H1 (cell line): ENCODE data around the gene PDSS1. TPM values are rescaled to one million over a fixed set of nuclear protein-coding genes. Genes with fewer than 3 reads are reported as not detected.

Experiments used
- CTCF ChIA-PET: fragments of 300-600 bp; sonication (Branson Sonifier 250); formaldehyde crosslinking; loops from one replicate; lab custom pipeline; 2021; ENCODE audit not compliant: partially characterized antibody; lab: Charles Lee
- POLR2A ChIA-PET: fragments of 300-600 bp; sonication (Branson Sonifier 250); formaldehyde crosslinking; loops from one replicate; lab custom pipeline; 2021; ENCODE audit warnings: inconsistent platforms; ENCODE audit not compliant: partially characterized antibody; lab: Charles Lee
- DNase-seq, 2 experiments: peaks; one replicate each; pipeline versions ENCODE4 v3.0.0 to v3.0.0-alpha.2; 2010 to 2022; ENCODE audit warnings: low spot score in 2 of 2, low read depth in 1 of 2, mixed read lengths in 1 of 2
- FAIRE-seq: peaks from 2 replicates; lab custom pipeline; 2011; peaks lifted over from hg19 to GRCh38; lab: Jason Lieb, UNC
- H2AFZ ChIP-seq: 2 replicates; pipeline ENCODE4 v1.8.1; 2012; ENCODE audit warnings: low read length, inconsistent platforms
- H2AK5ac ChIP-seq: 2 replicates; pipeline ENCODE4 v1.6.1; 2013; ENCODE audit warnings: low read depth, low read length
- H2BK120ac ChIP-seq: replicated peaks from 2 replicates; pipeline ENCODE3; 2013; ENCODE audit warnings: low read depth, low read length, inconsistent platforms
- H2BK12ac ChIP-seq: 2 replicates; pipeline ENCODE4 v1.6.1; 2013; ENCODE audit warnings: low read depth, low read length
- H2BK15ac ChIP-seq: 2 replicates; pipeline ENCODE4 v1.6.1; 2013; ENCODE audit warnings: low read length
- H2BK20ac ChIP-seq: 2 replicates; pipeline ENCODE4 v1.6.1; 2013; ENCODE audit warnings: low read length
- H2BK5ac ChIP-seq: 2 replicates; pipeline ENCODE4 v1.6.1; 2013; ENCODE audit warnings: low read depth, low read length
- H3K14ac ChIP-seq: 2 replicates; pipeline ENCODE4 v1.6.1; 2013; ENCODE audit warnings: inconsistent platforms; ENCODE audit not compliant: insufficient read length
- H3K18ac ChIP-seq: 2 replicates; pipeline ENCODE4 v1.6.1; 2013; ENCODE audit warnings: low read length; ENCODE audit errors: extremely low read depth
- H3K23ac ChIP-seq: 2 replicates; pipeline ENCODE4 v1.6.1; 2013; ENCODE audit warnings: inconsistent platforms; ENCODE audit not compliant: insufficient read length
- H3K23me2 ChIP-seq: 2 replicates; pipeline ENCODE4 v1.6.1; 2013; ENCODE audit warnings: low read depth, low read length
- H3K27ac ChIP-seq: 2 replicates; pipeline ENCODE4 v1.6.1; 2011; ENCODE audit warnings: low read depth, low read length, inconsistent platforms
- H3K27me3 ChIP-seq, 4 experiments: replicated peaks in 1 of 4; 1 replicate in 1 of 4; 2 replicates in 3 of 4; pipeline versions ENCODE4 v1.6.1 to v1.8.1; 2011 to 2013; ENCODE audit warnings: low read length in 3 of 4, mild to moderate bottlenecking in 3 of 4, inconsistent platforms in 2 of 4, mixed read lengths in 2 of 4, moderate library complexity in 1 of 4; ENCODE audit not compliant: control insufficient read depth in 3 of 4, insufficient read depth in 3 of 4; ENCODE audit errors: extremely low read depth in 1 of 4
- H3K36me3 ChIP-seq, 4 experiments: 2 replicates each; pipeline versions ENCODE4 v1.6.1 to v1.8.1; 2011 to 2013; ENCODE audit warnings: mild to moderate bottlenecking in 4 of 4, low read length in 3 of 4, moderate library complexity in 2 of 4, control low read depth in 1 of 4, inconsistent platforms in 1 of 4; ENCODE audit not compliant: insufficient read depth in 4 of 4, control insufficient read depth in 2 of 4
- H3K4ac ChIP-seq: replicated peaks from 2 replicates; pipeline ENCODE3; 2013; ENCODE audit warnings: low read length, low read depth, mixed read lengths, inconsistent platforms; ENCODE audit not compliant: insufficient read length
- H3K4me1 ChIP-seq, 4 experiments: replicated peaks in 1 of 4; 1 replicate in 1 of 4; 2 replicates in 3 of 4; pipeline versions ENCODE4 v1.6.1 to v1.8.1; 2011 to 2013; ENCODE audit warnings: low read length in 3 of 4, inconsistent platforms in 2 of 4, mixed read lengths in 1 of 4; ENCODE audit not compliant: insufficient read depth in 4 of 4, control insufficient read depth in 3 of 4
- H3K4me2 ChIP-seq, 2 experiments: 2 replicates each; pipeline versions ENCODE4 v1.6.1 to v1.8.1; 2011 to 2013; ENCODE audit warnings: low read depth in 2 of 2, low read length in 2 of 2, control low read depth in 1 of 2, inconsistent platforms in 1 of 2, mild to moderate bottlenecking in 1 of 2; ENCODE audit not compliant: insufficient read depth in 1 of 2
- H3K4me3 ChIP-seq, 4 experiments: fragments of 200-600, 300-600 bp in 1 of 4; sonication (generic), shearing (Covaris generic), sonication (Bioruptor Twin) in 1 of 4; 2 replicates each; pipeline versions ENCODE4 v1.5.1 to v1.8.1; 2011 to 2016; ENCODE audit warnings: low read length in 4 of 4, low read depth in 3 of 4, control low read depth in 2 of 4, inconsistent platforms in 2 of 4, mild to moderate bottlenecking in 2 of 4, mixed read lengths in 1 of 4, moderate library complexity in 1 of 4; ENCODE audit not compliant: insufficient read depth in 2 of 4; ENCODE audit errors: extremely low read depth in 1 of 4
- H3K56ac ChIP-seq: replicated peaks from 2 replicates; pipeline ENCODE3; 2013; ENCODE audit warnings: low read depth, mild to moderate bottlenecking, mixed read lengths, low read length, inconsistent platforms; ENCODE audit not compliant: insufficient read length
- H3K79me1 ChIP-seq: 2 replicates; pipeline ENCODE4 v1.6.1; 2013; ENCODE audit warnings: low read depth, low read length, control low read depth
- H3K79me2 ChIP-seq, 2 experiments: 2 replicates each; pipeline versions ENCODE4 v1.6.1 to v1.8.1; 2012 to 2013; ENCODE audit warnings: low read length in 2 of 2, mild to moderate bottlenecking in 2 of 2, inconsistent platforms in 1 of 2; ENCODE audit not compliant: insufficient read depth in 2 of 2, control insufficient read depth in 1 of 2
- H3K9ac ChIP-seq, 4 experiments: replicated peaks in 1 of 4; 1 replicate in 1 of 4; 2 replicates in 3 of 4; pipeline versions ENCODE4 v1.6.1 to v1.8.1; 2011 to 2013; ENCODE audit warnings: low read depth in 3 of 4, low read length in 3 of 4, control low read depth in 2 of 4, mild to moderate bottlenecking in 2 of 4, moderate library complexity in 2 of 4, inconsistent platforms in 1 of 4; ENCODE audit errors: extremely low read depth in 1 of 4
- H3K9me3 ChIP-seq, 2 experiments: 2 replicates each; pipeline versions ENCODE4 v1.6.1 to v1.8.1; 2012 to 2013; ENCODE audit warnings: mild to moderate bottlenecking in 2 of 2, moderate library complexity in 2 of 2, control low read depth in 1 of 2, inconsistent platforms in 1 of 2, low read depth in 1 of 2, low read length in 1 of 2, mixed read lengths in 1 of 2; ENCODE audit not compliant: insufficient read depth in 2 of 2
- H4K20me1 ChIP-seq, 2 experiments: replicated peaks in 1 of 2; 2 replicates each; pipeline versions ENCODE3 to v1.8.1; 2011 to 2013; ENCODE audit warnings: inconsistent platforms in 2 of 2, low read length in 2 of 2, mild to moderate bottlenecking in 1 of 2; ENCODE audit not compliant: insufficient read depth in 2 of 2, control insufficient read depth in 1 of 2
- H4K5ac ChIP-seq: 2 replicates; pipeline ENCODE4 v1.6.1; 2013; ENCODE audit warnings: low read length, low read depth, mixed read lengths, inconsistent platforms; ENCODE audit not compliant: insufficient read length
- H4K8ac ChIP-seq: 2 replicates; pipeline ENCODE4 v1.8.0; 2013; ENCODE audit warnings: mild to moderate bottlenecking, moderate library complexity, low read length, inconsistent platforms; ENCODE audit not compliant: insufficient read depth; ENCODE audit errors: extremely low read depth
- H4K91ac ChIP-seq: replicated peaks from 2 replicates; pipeline ENCODE3; 2013; ENCODE audit warnings: low read length, mixed read lengths, inconsistent platforms; ENCODE audit not compliant: insufficient read length
- ASH2L ChIP-seq: fragments of 200-600, 300-600 bp; sonication (generic); IDR thresholded peaks from one replicate; pipeline ENCODE4 v1.7.1; 2017; ENCODE audit warnings: low read length
- CHD1 ChIP-seq: IDR thresholded peaks from 2 replicates; pipeline ENCODE4 v1.6.1; 2012; ENCODE audit warnings: low read depth, low read length, improper control_type of control experiment
- EGR1 ChIP-seq: IDR thresholded peaks from 2 replicates; pipeline ENCODE4 v1.6.1; 2011; ENCODE audit warnings: low read depth, low read length, borderline replicate concordance
- HDAC2 ChIP-seq, 2 experiments: fragments of 300-600 bp in 1 of 2; sonication (generic) in 1 of 2; IDR thresholded peaks; 2 replicates each; pipeline ENCODE4 v1.6.1; 2011 to 2012; ENCODE audit warnings: low read depth in 2 of 2, low read length in 2 of 2, mild to moderate bottlenecking in 2 of 2, moderate library complexity in 2 of 2, borderline replicate concordance in 1 of 2, inconsistent platforms in 1 of 2
- JUND ChIP-seq: IDR thresholded peaks from 2 replicates; pipeline ENCODE4 v1.6.1; 2011; ENCODE audit warnings: mild to moderate bottlenecking, improper control_type of control experiment, low read length
- MAFK ChIP-seq: IDR thresholded peaks from 2 replicates; pipeline ENCODE4 v1.6.1; 2012; ENCODE audit warnings: low read depth, mild to moderate bottlenecking, improper control_type of control experiment, low read length
- RBBP5 ChIP-seq: IDR thresholded peaks from 2 replicates; pipeline ENCODE4 v1.7.1; 2012; ENCODE audit warnings: low read depth, mild to moderate bottlenecking, inconsistent platforms, low read length, moderate library complexity, borderline replicate concordance
- whole genome bisulfite sequencing, 2 experiments: shearing (Covaris generic) in 1 of 2; methylation state at CpG; one replicate each; pipeline versions ENCODE4 v1.1.6 to v1.1.7; 2013 to 2015; ENCODE audit warnings: low lambda C conversion rate in 2 of 2, mixed read lengths in 2 of 2, inconsistent platforms in 1 of 2, low coverage in 1 of 2, missing lambda C conversion rate in 1 of 2; ENCODE audit not compliant: insufficient replicate concordance in 2 of 2, insufficient coverage in 1 of 2, insufficient read length in 1 of 2; ENCODE audit errors: extremely low coverage in 1 of 2, missing lambda C conversion rate in 1 of 2; 5-methylcytosine and 5-hydroxymethylcytosine counted together
- polyA plus RNA-seq, 7 experiments: library from polyadenylated mRNA; depleted of rRNA in 3 of 7; stranded (reverse) in 5 of 7; unstranded in 2 of 7; fragments of >200 nt in 5 of 7; fragments of 200-250 nt in 2 of 7; gene quantifications; 1 replicate in 5 of 7; 2 replicates in 1 of 7; 4 replicates in 1 of 7; pipeline versions ENCODE4 v1.2.1 to v1.2.3, GENCODE V29; 2011 to 2013; ENCODE audit warnings: missing spikeins in 2 of 7, mixed read lengths in 2 of 7
- total RNA-seq: library from RNA; stranded (reverse); fragmentation: NEBNext Ultra II Directional; extraction: Animal tissue kit (Norgen Biotek cat#: 25700); gene quantifications from 2 replicates; pipeline ENCODE4 v1.2.1, GENCODE V29; 2021

Gene PDSS1
- total and polyA plus RNA-seq, 2 of the 8 experiments (the other 6 are each of a cell fraction or from before 2014, with no cell fraction given): 21.3 to 26.0 TPM

DNA sequence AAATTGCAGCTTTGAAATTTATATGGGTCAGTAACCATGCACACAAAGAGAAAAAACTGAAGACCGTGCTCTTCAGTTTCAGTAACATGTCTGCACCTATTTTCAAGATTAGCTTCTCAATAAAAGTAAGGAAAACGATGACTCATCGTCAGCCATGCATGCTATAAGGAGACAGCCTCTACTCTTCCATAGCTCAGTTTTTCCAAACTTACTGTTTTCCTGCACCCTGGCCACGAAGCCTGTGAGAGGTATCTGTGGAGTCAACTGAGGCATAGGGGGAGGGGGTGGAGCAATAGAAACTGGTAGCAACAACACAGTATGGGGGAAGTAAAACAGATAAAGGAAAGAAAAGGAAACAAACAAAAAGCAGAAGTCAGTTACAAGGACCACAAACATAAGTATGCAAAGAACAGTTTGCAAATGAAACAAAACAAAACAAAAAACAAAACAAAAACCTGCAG, 58.0 kb downstream of the PDSS1 start:
- H3K4me1 ChIP-seq: peaks cover 0 to 9% (median 2%) of the 10 kb centered on the region in 4 experiments; a peak in 3 of 7 replicates
- no peak overlapping the region for H3K4ac ChIP-seq
- 43% methylated on average over 4 of the region's 4 CpGs; no CpG with 5 or more reads in 1 of the 2 experiments for WGBS, 2 experiments
- no peak overlapping the region for H2BK120ac ChIP-seq
- H4K20me1 ChIP-seq: no peaks in the 10 kb centered on the region
- peak overlapping the region; percentile 30 to 59 for H3K4me2 ChIP-seq
- H3K14ac ChIP-seq: no peak overlapping the region
- peak overlapping the region in 1 of 4 experiments; percentile 33; a peak in 1 of 8 replicates for H3K4me3 ChIP-seq
- no peak overlapping the region for H2BK15ac ChIP-seq
- H3K79me2 ChIP-seq: no peaks in the 10 kb centered on the region
- H3K27me3 ChIP-seq: no peaks in the 10 kb centered on the region
- H3K56ac ChIP-seq: no peak overlapping the region
- DNase-seq (no peak), FAIRE-seq (peak; percentile 81)
- no peak overlapping the region for H3K9ac ChIP-seq
- H2BK12ac ChIP-seq: no peak overlapping the region
- no peak overlapping the region for H4K91ac ChIP-seq
- H3K27ac ChIP-seq: no peak overlapping the region
- H2BK20ac ChIP-seq: no peak overlapping the region
- H3K79me1 ChIP-seq: no peaks in the 10 kb centered on the region
- H3K9me3 ChIP-seq: no peaks in the 10 kb centered on the region
- CTCF ChIA-PET: interaction anchor here (1.0 to 4.5 kb wide), 4 partner anchors 30 to 128 kb away, joined by 3 to 15 read pairs (median 4); no protein-coding TSS in a partner anchor
- H4K5ac ChIP-seq: peak overlapping the region; percentile 10
- H3K23ac ChIP-seq: no peak overlapping the region
- POLR2A ChIA-PET: no interaction called here
- no peak overlapping the region for H4K8ac ChIP-seq
- H2BK5ac ChIP-seq: no peak overlapping the region
- no peak overlapping the region for H3K18ac ChIP-seq
- H2AK5ac ChIP-seq: no peak overlapping the region
- no peak overlapping the region for H2AFZ ChIP-seq
- H3K36me3 ChIP-seq: peaks cover 0 to 4% (median 0%) of the 10 kb centered on the region in 4 experiments; a peak in 1 of 8 replicates
- H3K23me2 ChIP-seq: no peaks in the 10 kb centered on the region
- TF ChIP-seq CHD1 (no peak), ASH2L (peak; percentile 43), HDAC2 (IDR thresholded peaks at IDR 0.05; ENCODE audit: borderline replicate concordance in 1 of 2, low read depth in 2 of 2, low read length in 2 of 2) (0 out of 4 replicates have a peak, but pooled peaks of 1 of the 2 experiments have one; percentile 74), EGR1 (no peak), MAFK (peak; percentile 54), JUND (peak; percentile 53; the same call in 1 of the 2 replicates), RBBP5 (no peak)
